ENCODE results near the gene TPSG1.

Gene TPSG1

DNA sequence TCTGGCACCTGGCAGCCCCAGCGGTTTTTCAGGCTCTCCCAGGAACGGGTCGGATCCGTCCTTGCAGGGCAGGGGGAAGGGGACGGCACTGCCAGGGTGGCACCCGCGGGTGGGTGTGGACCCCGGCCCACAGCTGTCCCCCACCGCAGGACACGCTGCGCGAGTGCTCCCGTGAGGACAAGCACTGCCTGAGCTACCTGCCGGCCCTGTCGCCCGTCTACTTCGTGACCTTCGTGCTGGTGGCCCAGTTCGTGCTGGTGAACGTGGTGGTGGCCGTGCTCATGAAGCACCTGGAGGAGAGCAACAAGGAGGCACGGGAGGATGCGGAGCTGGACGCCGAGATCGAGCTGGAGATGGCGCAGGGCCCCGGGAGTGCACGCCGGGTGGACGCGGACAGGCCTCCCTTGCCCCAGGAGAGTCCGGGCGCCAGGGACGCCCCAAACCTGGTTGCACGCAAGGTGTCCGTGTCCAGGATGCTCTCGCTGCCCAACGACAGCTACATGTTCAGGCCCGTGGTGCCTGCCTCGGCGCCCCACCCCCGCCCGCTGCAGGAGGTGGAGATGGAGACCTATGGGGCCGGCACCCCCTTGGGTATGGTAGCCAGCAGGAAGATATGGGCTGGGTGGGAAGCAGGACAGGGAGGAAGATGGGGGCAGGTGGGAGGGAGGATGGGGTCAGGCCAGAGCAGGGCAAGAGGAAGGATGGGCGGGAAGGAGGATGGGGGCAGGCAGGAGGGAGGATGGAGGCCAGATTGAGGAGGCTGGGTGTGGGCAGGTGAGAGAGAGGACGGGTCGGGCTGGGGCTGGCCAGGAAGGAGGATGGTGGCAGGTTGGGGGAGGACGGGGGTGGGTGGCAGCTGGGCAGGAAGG is 6.8 kb downstream of the TPSG1 start:
- DNase-seq (ENCODE audit: insufficient read length) (no peak), FAIRE-seq (no peak)
- TF ChIP-seq POLR2A (IDR thresholded peaks at IDR 0.05; ENCODE audit: low read depth, low read length) = no peak
- no peak for TF ChIP-seq TAF1 (IDR thresholded peaks at IDR 0.05; ENCODE audit: borderline replicate concordance, low read depth, low read length)
- no peak for TF ChIP-seq POLR2AphosphoS5 (IDR thresholded peaks at IDR 0.05; ENCODE audit: low read depth, low read length)

DNA sequence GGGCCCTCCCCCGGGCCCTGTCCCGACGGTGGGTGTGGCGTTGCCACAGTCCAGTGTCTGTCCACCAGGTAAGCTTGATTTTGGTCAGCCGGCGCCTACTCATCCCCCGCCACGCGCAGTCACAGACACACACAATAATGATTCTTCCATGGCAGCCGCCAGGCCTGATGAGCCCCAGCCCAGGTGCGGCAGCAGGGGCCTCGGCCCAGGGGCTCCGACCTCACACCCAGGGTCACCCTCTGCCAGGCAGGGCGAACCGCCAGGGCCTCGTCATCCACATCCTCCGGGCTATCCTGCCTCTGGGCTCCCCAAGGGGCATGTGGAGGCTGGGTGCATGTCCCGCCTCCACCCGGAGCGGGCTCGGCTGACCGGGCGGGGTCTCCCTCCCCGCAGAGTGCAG is 7.5 kb downstream of the TPSG1 start:
- no peak for DNase-seq (ENCODE audit: insufficient read length)
- FAIRE-seq = no peak
- TF ChIP-seq POLR2AphosphoS5 (IDR thresholded peaks at IDR 0.05; ENCODE audit: low read depth, low read length) = no peak
- TF ChIP-seq POLR2A (IDR thresholded peaks at IDR 0.05; ENCODE audit: low read depth, low read length) = no peak
- no peak for TF ChIP-seq TAF1 (IDR thresholded peaks at IDR 0.05; ENCODE audit: borderline replicate concordance, low read depth, low read length)

DNA sequence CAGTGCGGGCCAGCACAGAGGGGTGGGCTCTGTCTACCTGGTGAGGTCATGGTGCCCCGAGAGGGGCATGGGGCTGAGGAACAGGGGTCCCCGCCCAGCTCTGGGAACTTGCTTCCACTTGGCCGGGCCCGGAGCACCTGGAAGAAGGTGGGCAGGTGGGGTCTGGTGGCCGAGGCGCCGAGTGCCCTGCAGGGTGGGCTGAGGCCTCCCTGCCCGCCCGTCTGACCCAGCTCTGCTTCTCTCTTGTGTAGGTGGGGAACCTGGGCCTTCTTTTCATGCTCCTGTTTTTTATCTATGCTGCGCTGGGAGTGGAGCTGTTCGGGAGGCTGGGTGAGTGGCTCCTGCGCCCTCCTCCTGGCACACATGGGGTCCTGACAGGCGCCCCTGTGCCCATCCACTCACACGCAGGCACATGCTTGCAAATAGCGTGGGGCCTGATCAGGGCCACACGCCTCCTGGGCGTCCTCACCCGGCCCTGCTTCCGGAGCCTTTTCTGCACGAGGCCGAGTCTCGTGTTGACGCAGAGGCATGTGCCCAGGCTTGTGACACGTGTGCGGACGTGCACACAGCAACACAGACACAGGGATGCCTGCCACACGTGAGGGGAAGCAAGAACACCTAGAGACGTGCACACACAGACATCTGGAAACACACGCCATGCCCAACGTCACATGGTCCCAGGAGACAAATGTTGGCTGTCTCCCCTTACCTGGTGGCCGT is 8.2 kb downstream of the TPSG1 start:
- TF ChIP-seq TAF1 (IDR thresholded peaks at IDR 0.05; ENCODE audit: borderline replicate concordance, low read depth, low read length) (no peak), POLR2AphosphoS5 (IDR thresholded peaks at IDR 0.05; ENCODE audit: low read depth, low read length) (no peak), POLR2A (IDR thresholded peaks at IDR 0.05; ENCODE audit: low read depth, low read length) (no peak)
- DNase-seq (ENCODE audit: insufficient read length) = no peak
- no peak for FAIRE-seq

DNA sequence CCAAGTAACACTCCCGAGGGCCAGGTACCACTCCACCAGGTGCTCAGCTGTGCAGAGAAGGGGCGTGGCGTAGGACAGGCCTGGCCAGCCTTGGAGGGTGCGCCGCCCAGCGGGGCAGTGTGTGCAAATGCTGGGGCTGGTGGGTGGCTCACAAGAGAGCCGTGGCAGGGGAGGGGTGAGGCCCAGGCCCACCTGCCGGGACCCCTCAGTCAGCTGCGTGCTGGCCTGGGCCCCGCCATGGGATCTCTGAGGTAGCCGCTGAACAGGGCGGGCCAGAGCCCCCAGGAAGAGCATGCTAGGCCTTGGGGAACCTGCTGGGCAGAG is 8.8 kb downstream of the TPSG1 start:
- DNase-seq (ENCODE audit: insufficient read length) (no peak), FAIRE-seq (no peak)
- TF ChIP-seq POLR2AphosphoS5 (IDR thresholded peaks at IDR 0.05; ENCODE audit: low read depth, low read length) (no peak), TAF1 (IDR thresholded peaks at IDR 0.05; ENCODE audit: borderline replicate concordance, low read depth, low read length) (no peak), POLR2A (IDR thresholded peaks at IDR 0.05; ENCODE audit: low read depth, low read length) (no peak)

DNA sequence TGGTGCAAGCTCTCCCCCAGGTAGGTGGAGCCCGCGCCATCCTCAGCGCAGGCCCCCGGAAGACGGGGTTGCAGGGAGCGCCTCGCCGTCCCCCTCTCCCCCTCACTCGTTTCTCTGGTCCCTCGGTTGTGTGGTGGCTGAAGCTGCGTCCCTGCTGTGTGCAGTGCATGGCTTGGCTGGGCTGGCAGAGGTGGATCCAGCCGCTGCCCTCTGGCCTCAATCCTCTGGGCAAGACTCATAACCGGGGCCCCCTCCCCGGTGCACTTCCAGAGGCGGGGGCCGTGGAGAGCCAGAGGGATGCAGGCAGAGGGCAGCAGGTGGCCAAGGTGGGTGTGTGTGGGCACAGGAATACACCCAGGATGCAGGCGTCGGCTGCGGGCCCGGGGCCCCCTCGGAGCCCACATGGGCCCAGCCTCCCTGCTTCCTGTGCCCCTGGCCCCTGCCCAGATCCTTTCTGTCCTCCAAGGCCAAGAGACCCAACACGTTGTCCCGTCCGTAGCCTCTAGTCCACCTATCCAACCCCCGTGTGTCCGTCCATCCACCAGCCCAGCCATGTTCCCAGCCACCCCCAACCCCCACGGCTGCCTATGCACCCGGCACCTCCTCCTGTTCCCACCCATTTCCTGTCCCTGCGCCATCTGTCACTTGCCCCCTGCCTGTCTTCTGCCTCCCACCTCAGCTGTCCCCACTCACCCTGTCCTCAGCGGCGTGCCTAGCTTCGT is 9.3 kb downstream of the TPSG1 start:
- no peak for TF ChIP-seq POLR2A (IDR thresholded peaks at IDR 0.05; ENCODE audit: low read depth, low read length)
- no peak for TF ChIP-seq POLR2AphosphoS5 (IDR thresholded peaks at IDR 0.05; ENCODE audit: low read depth, low read length)
- no peak for TF ChIP-seq TAF1 (IDR thresholded peaks at IDR 0.05; ENCODE audit: borderline replicate concordance, low read depth, low read length)
- DNase-seq (ENCODE audit: insufficient read length) (no peak), FAIRE-seq (no peak)

DNA sequence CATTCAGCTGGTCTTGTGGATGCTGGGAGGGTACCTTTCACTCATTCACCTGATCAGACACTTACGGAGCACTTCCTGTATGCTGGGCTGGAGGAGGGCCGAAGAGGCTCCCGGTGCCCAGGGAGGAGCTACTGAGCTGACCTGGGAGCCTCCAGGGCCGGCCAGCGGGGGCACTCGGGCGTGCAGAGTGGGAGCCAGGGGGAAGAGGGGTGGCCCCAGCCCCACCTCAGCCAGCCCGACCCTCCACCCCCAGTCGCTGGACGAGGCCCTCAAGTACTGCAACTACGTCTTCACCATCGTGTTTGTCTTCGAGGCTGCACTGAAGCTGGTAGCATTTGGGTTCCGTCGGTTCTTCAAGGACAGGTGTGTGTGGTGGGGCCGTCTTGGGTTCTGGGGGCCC is 10.3 kb downstream of the TPSG1 start:
- no peak for TF ChIP-seq POLR2A (IDR thresholded peaks at IDR 0.05; ENCODE audit: low read depth, low read length)
- TF ChIP-seq POLR2AphosphoS5 (IDR thresholded peaks at IDR 0.05; ENCODE audit: low read depth, low read length) = no peak
- TF ChIP-seq TAF1 (IDR thresholded peaks at IDR 0.05; ENCODE audit: borderline replicate concordance, low read depth, low read length) = no peak
- DNase-seq (ENCODE audit: insufficient read length) = no peak
- no peak for FAIRE-seq

DNA sequence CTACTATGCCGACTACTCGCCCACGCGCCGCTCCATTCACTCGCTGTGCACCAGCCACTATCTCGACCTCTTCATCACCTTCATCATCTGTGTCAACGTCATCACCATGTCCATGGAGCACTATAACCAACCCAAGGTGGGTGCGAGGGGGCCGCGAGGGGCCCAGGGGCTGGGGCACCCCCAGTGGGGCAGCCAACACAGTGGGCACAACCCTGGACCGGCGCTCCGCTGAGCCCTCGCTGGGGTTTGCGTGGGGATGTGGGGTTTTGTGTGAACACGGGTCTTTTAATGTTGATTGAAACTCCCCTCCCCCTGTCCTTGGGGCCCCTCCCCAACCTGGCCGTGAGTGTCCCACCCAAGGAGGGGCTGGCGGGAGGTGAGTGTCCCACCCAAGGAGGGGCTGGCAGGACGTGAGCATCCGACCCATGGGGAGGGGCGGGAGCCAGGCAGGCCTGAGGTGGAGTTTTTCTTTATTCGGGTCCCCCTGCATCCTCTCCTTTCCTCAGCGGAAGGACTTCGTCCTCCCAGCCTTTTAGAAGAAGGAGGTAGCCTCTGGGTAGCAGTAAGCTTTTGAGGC is 11.2 kb downstream of the TPSG1 start:
- FAIRE-seq (no peak), DNase-seq (ENCODE audit: insufficient read length) (no peak)
- no peak for TF ChIP-seq POLR2A (IDR thresholded peaks at IDR 0.05; ENCODE audit: low read depth, low read length)
- TF ChIP-seq TAF1 (IDR thresholded peaks at IDR 0.05; ENCODE audit: borderline replicate concordance, low read depth, low read length) = no peak
- TF ChIP-seq POLR2AphosphoS5 (IDR thresholded peaks at IDR 0.05; ENCODE audit: low read depth, low read length) = no peak

DNA sequence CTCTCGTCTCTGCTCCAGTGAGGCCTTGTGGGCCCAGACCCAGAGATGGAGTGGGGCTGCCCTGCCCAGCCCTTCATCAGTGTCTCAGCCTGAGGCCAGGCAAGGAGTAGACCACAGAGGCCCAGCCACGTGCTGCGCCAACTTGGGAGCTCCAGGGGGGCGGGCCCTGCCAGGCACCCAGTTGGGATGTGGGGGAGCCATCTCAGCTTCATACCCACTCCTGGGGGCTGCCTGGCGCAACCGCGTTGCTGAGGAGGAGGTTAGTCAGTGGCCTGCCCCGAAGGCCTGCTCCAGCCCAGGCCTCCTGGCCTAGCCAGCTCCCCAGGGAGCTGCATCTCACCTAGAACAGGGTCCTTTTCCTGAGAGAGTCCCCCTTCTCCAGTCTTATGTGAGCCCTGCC is 11.8 kb downstream of the TPSG1 start:
- no peak for FAIRE-seq
- no peak for DNase-seq (ENCODE audit: insufficient read length)
- no peak for TF ChIP-seq TAF1 (IDR thresholded peaks at IDR 0.05; ENCODE audit: borderline replicate concordance, low read depth, low read length)
- TF ChIP-seq POLR2AphosphoS5 (IDR thresholded peaks at IDR 0.05; ENCODE audit: low read depth, low read length) = no peak
- no peak for TF ChIP-seq POLR2A (IDR thresholded peaks at IDR 0.05; ENCODE audit: low read depth, low read length)

DNA sequence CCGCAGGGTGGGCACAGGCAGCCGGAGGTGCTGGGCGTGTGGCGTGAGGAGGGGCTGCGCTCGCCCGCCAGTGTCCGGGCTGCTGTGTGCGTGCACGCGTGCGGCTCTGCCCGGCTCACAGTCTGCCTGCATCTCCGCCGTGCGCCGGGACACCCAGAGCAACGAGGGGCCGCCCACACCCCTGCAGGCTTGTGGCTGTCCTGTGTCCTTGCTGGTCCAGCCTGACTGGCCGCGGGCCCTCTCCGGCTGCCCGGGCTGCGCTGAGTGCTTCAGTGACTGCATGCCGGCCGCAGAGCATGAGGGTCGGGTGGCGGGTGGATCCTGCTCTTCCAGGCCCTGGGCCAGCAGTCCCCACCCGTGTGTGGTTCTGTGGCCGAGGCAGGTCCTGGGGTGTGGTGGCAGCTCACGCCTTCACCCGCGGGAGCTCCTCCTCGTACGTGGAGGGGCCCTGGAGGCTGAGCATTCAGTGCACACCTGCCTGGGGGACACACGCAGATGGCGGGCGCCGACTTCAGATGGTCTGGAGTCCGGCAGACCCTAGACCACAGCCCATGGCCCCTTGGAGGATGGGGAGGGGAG is 12.4 kb downstream of the TPSG1 start:
- no peak for FAIRE-seq
- DNase-seq (ENCODE audit: insufficient read length) = no peak
- no peak for TF ChIP-seq TAF1 (IDR thresholded peaks at IDR 0.05; ENCODE audit: borderline replicate concordance, low read depth, low read length)
- no peak for TF ChIP-seq POLR2A (IDR thresholded peaks at IDR 0.05; ENCODE audit: low read depth, low read length)
- no peak for TF ChIP-seq POLR2AphosphoS5 (IDR thresholded peaks at IDR 0.05; ENCODE audit: low read depth, low read length)

DNA sequence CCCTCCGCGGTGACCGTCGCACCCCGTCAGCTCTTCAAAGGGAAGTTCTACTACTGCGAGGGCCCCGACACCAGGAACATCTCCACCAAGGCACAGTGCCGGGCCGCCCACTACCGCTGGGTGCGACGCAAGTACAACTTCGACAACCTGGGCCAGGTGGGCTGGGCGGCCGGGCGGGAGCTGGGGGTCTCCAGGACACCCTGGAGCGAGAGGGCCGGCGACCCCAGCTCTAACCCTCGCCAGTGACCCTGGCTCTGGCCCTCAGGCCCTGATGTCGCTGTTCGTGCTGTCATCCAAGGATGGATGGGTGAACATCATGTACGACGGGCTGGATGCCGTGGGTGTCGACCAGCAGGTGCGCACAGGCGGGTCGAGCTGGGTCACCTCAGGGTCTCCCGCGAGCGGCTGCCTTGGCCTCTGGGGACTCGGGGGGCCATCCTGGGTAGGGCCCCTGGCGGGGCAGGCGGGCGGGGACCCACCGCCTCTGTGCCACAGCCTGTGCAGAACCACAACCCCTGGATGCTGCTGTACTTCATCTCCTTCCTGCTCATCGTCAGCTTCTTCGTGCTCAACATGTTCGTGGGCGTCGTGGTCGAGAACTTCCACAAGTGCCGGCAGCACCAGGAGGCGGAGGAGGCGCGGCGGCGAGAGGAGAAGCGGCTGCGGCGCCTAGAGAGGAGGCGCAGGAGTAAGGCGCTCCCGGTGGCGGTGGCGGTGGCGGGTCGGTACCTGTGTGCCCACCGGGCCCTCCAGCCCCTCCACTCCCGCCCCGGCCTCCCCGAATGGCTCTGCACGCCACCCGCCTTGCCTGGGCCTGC is 13.4 kb downstream of the TPSG1 start:
- FAIRE-seq (no peak), DNase-seq (ENCODE audit: insufficient read length) (no peak)
- no peak for TF ChIP-seq POLR2AphosphoS5 (IDR thresholded peaks at IDR 0.05; ENCODE audit: low read depth, low read length)
- TF ChIP-seq POLR2A (IDR thresholded peaks at IDR 0.05; ENCODE audit: low read depth, low read length) = no peak
- no peak for TF ChIP-seq TAF1 (IDR thresholded peaks at IDR 0.05; ENCODE audit: borderline replicate concordance, low read depth, low read length)

All from GM12892 (cell line).